ENCODE data around the gene DUSP28.

GRCh38 chr2:240590681-240591111, 30.5 kb downstream of the DUSP28 start:
- TF ChIP-seq CTCF (conservative IDR thresholded peaks at IDR 0.05) (no peak), ZFX (IDR thresholded peaks at IDR 0.05) (no peak)
